Measurements from ENCODE around the gene DBT.
"Not testable (repeated sequence)": the region's sequence is repeated elsewhere in the genome, so short reads cannot be mapped to it uniquely, and the experiment has no call there.

DBT gene

GRCh38 chr1:100249537-100250257 is at the start of gene DBT:
Gene DBT (minus strand): TSS chr1:100249834. CDS start chr1:100249820, 14 bp downstream.
- DNase-seq = peak; percentile 94

- no peak for DNase-seq
Observed at GRCh38 chr1:100298512-100298911, 48.9 kb upstream of the DBT start.

- not testable (repeated sequence) for DNase-seq
Observed at GRCh38 chr1:100296997-100297396, 47.4 kb upstream of the DBT start.

- no peak for DNase-seq
Observed at GRCh38 chr1:100296140-100296539, 46.5 kb upstream of the DBT start.

GRCh38 chr1:100292711-100293110 is 43.1 kb upstream of the DBT start:
- no peak for DNase-seq

GRCh38 chr1:100290291-100290690 is 40.7 kb upstream of the DBT start:
- DNase-seq = no peak

GRCh38 chr1:100287162-100287561 is 37.5 kb upstream of the DBT start:
- DNase-seq = no peak

- DNase-seq = no peak
Observed at GRCh38 chr1:100284591-100284990, 35.0 kb upstream of the DBT start.

GRCh38 chr1:100279954-100280682 is 30.5 kb upstream of the DBT start:
- no peak for DNase-seq

GRCh38 chr1:100279358-100279923 is 29.8 kb upstream of the DBT start:
- no peak for DNase-seq

GRCh38 chr1:100277866-100278265 is 28.2 kb upstream of the DBT start:
- no peak for DNase-seq

- no peak for DNase-seq
Observed at GRCh38 chr1:100268202-100268601, 18.6 kb upstream of the DBT start.

GRCh38 chr1:100267284-100267683 is 17.6 kb upstream of the DBT start:
- no peak for DNase-seq

GRCh38 chr1:100266741-100267140 is 17.1 kb upstream of the DBT start:
- DNase-seq = no peak

GRCh38 chr1:100265931-100266740 is 16.5 kb upstream of the DBT start, which contains the start of gene RTCA:
Gene RTCA (plus strand): TSS chr1:100266216. CDS start chr1:100266376, 160 bp downstream.
- DNase-seq = peak; percentile 98

GRCh38 chr1:100265562-100265930 is 15.9 kb upstream of the DBT start:
- no peak for DNase-seq

- DNase-seq = not testable (repeated sequence)
Observed at GRCh38 chr1:100264081-100264480, 14.4 kb upstream of the DBT start.

- DNase-seq = no peak
Observed at GRCh38 chr1:100261686-100262085, 12.1 kb upstream of the DBT start.

GRCh38 chr1:100258427-100258826 is 8.8 kb upstream of the DBT start:
- not testable (repeated sequence) for DNase-seq

- DNase-seq = not testable (repeated sequence)
Observed at GRCh38 chr1:100256273-100256672, 6.6 kb upstream of the DBT start.

GRCh38 chr1:100253552-100253951 is 3.9 kb upstream of the DBT start:
- no peak for DNase-seq

GRCh38 chr1:100252901-100253300 is 3.3 kb upstream of the DBT start:
- DNase-seq = no peak

- DNase-seq = no peak
Observed at GRCh38 chr1:100250807-100251206, 1.2 kb upstream of the DBT start.

Data from NCI-H2107 (cell line).